Osteocyte (in vitro differentiated cells): ENCODE results near the gene SMIM38. TPM values are rescaled to one million over a fixed set of nuclear protein-coding genes. Genes with fewer than 3 reads are reported as not detected.

ENCODE experiments used
- DNase-seq: peaks from one replicate; pipeline ENCODE4 v3.0.0; 2021; ENCODE audit warnings: mixed read lengths; ENCODE audit not compliant: unreplicated experiment; ENCODE audit errors: extremely low spot score
- H3K27ac Mint-ChIP-seq: one replicate; pipeline ENCODE4 v1.8.0; 2021; ENCODE audit warnings: mild to moderate bottlenecking, mixed read lengths; ENCODE audit not compliant: unreplicated experiment
- H3K27me3 Mint-ChIP-seq: one replicate; pipeline ENCODE4 v1.8.0; 2021; ENCODE audit warnings: mixed read lengths; ENCODE audit not compliant: unreplicated experiment
- H3K36me3 Mint-ChIP-seq: one replicate; pipeline ENCODE4 v1.8.0; 2021; ENCODE audit warnings: mixed read lengths; ENCODE audit not compliant: unreplicated experiment
- H3K4me1 Mint-ChIP-seq: one replicate; pipeline ENCODE4 v1.8.0; 2021; ENCODE audit warnings: mixed read lengths; ENCODE audit not compliant: unreplicated experiment
- H3K4me3 Mint-ChIP-seq: one replicate; pipeline ENCODE4 v1.8.0; 2021; ENCODE audit warnings: mild to moderate bottlenecking, moderate library complexity, mixed read lengths; ENCODE audit not compliant: unreplicated experiment
- H3K9me3 Mint-ChIP-seq: one replicate; pipeline ENCODE4 v1.8.0; 2021; ENCODE audit warnings: mixed read lengths; ENCODE audit not compliant: unreplicated experiment
- total RNA-seq: library from RNA; stranded (reverse); gene quantifications from 2 replicates; pipeline ENCODE4 v1.2.1, GENCODE V29; 2021
- TF ChIP-seq, protein P1 (sequence below): fragments of 200-600 bp; sonication (generic); IDR thresholded peaks from 2 replicates; pipeline ENCODE4 v1.5.0; 2021; ENCODE audit warnings: antibody characterized with exemption, mild to moderate bottlenecking, moderate library complexity

The SMIM38 gene
- total RNA-seq, 1 donor from 2014 or later = 1.0 TPM

GRCh38 chr11:69180726-69181125, 25.0 kb downstream of the SMIM38 start:
- no peaks in the 10 kb centered on the region for H3K27me3 Mint-ChIP-seq
- H3K36me3 Mint-ChIP-seq = no peaks in the 10 kb centered on the region
- TF ChIP-seq, protein P1, sequence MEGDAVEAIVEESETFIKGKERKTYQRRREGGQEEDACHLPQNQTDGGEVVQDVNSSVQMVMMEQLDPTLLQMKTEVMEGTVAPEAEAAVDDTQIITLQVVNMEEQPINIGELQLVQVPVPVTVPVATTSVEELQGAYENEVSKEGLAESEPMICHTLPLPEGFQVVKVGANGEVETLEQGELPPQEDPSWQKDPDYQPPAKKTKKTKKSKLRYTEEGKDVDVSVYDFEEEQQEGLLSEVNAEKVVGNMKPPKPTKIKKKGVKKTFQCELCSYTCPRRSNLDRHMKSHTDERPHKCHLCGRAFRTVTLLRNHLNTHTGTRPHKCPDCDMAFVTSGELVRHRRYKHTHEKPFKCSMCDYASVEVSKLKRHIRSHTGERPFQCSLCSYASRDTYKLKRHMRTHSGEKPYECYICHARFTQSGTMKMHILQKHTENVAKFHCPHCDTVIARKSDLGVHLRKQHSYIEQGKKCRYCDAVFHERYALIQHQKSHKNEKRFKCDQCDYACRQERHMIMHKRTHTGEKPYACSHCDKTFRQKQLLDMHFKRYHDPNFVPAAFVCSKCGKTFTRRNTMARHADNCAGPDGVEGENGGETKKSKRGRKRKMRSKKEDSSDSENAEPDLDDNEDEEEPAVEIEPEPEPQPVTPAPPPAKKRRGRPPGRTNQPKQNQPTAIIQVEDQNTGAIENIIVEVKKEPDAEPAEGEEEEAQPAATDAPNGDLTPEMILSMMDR = no peak
- no peak for DNase-seq
- H3K4me1 Mint-ChIP-seq = no peaks in the 10 kb centered on the region
- no peaks in the 10 kb centered on the region for H3K9me3 Mint-ChIP-seq
- no peak overlapping the region for H3K4me3 Mint-ChIP-seq
- no peak overlapping the region for H3K27ac Mint-ChIP-seq

GRCh38 chr11:69183613-69184012, 27.9 kb downstream of the SMIM38 start:
- Mint-ChIP-seq H3K27ac (no peak overlapping the region), H3K9me3 (peaks cover 4% of the 10 kb centered on the region), H3K4me3 (no peak overlapping the region), H3K36me3 (no peaks in the 10 kb centered on the region), H3K27me3 (peaks cover 3% of the 10 kb centered on the region), H3K4me1 (no peaks in the 10 kb centered on the region)
- TF ChIP-seq, protein P1 = no peak
- DNase-seq = no peak

DNA sequence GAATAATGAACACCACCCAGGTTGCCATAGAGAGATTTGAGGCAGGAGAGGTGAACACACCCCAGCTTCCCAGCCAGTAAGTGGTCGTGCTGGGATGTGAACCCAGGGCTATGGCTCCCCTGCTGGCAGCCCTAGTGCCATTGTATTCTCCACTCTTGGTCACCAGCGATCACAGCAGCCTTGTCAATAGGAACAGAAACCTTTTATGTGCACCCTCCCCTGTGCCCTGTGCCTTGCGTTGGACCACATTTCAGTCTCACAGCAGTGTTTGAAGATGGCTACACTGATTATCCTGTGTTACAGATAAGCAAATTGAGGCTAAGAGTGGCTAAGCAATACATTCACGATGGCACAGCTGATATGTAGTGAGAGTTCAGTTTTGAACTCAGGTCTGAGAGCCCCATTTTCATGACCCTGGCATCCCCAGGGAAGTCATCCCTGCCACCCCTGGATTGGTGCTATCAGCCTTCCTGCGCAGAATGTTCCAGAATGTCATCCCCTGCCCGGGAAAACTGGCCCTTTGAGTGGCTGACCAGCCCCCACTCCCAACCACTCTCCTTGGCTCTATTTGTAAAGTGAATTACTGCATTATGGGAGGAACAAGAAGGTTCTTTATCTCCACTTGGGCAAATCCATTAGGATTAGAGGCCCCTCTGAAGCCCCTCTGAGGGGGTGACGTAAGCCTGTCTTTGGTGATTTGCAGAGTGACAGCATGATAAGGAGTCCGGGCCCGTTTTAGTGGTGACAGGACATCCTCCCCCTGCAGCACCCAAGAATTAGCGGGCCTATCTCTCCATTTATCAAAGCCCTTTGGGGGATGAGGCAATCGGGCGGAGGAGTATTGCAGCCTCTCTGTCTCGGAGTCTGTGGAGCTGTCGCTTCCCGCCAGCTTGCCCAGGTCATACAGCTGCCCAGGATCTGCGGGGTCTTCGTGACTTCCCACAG, 30.9 kb downstream of the SMIM38 start:
- H3K36me3 Mint-ChIP-seq = no peaks in the 10 kb centered on the region
- H3K27ac Mint-ChIP-seq = no peak overlapping the region
- H3K9me3 Mint-ChIP-seq = peaks cover 8% of the 10 kb centered on the region
- TF ChIP-seq, protein P1 = no peak
- H3K27me3 Mint-ChIP-seq = peaks cover 3% of the 10 kb centered on the region
- no peaks in the 10 kb centered on the region for H3K4me1 Mint-ChIP-seq
- DNase-seq = no peak
- no peak overlapping the region for H3K4me3 Mint-ChIP-seq

- Mint-ChIP-seq H3K27ac (no peak overlapping the region), H3K4me3 (no peak overlapping the region), H3K36me3 (no peaks in the 10 kb centered on the region), H3K27me3 (peaks cover 3% of the 10 kb centered on the region), H3K9me3 (peaks cover 8% of the 10 kb centered on the region), H3K4me1 (no peaks in the 10 kb centered on the region)
- no peak for DNase-seq
- TF ChIP-seq, protein P1 = no peak
Observed at GRCh38 chr11:69187540-69188065, 31.9 kb downstream of the SMIM38 start.

DNA sequence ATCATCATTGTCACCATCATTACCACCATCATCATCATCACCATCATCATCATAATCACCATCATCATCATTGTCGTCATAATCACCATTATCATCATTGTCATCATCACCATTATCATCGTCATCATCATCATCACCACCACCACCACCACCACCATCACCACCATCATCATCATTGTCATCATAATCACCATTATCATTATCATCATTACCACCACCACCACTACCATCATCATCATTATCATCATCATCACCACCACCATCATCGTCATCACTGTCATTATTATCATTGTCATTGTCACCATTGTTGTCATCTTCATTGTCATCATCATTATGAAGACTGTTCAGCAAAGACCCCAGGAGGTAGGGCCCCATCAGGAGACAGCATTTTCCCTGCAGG, 33.3 kb downstream of the SMIM38 start:
- H3K4me3 Mint-ChIP-seq = no peak overlapping the region
- TF ChIP-seq, protein P1 = no peak
- peaks cover 3% of the 10 kb centered on the region for H3K4me1 Mint-ChIP-seq
- peaks cover 3% of the 10 kb centered on the region for H3K27me3 Mint-ChIP-seq
- H3K27ac Mint-ChIP-seq = no peak overlapping the region
- no peak for DNase-seq
- peaks cover 8% of the 10 kb centered on the region for H3K9me3 Mint-ChIP-seq
- H3K36me3 Mint-ChIP-seq = no peaks in the 10 kb centered on the region
